LoVo (cell line): ENCODE measurements around the gene BBS4.
"Not testable (repeated sequence)": the region's sequence is repeated elsewhere in the genome, so short reads cannot be mapped to it uniquely, and the experiment has no call there.

Experiments used
- DNase-seq: peaks from one replicate; pipeline ENCODE4 v3.0.0-alpha.2; 2016; ENCODE audit warnings: low spot score

BBS4 gene

GRCh38 chr15:72700076-72700475, 14.1 kb downstream of the BBS4 start:
- DNase-seq = no peak

GRCh38 chr15:72706266-72706665, 20.3 kb downstream of the BBS4 start:
- no peak for DNase-seq

GRCh38 chr15:72708551-72709303, 22.7 kb downstream of the BBS4 start:
- DNase-seq = not testable (repeated sequence)

DNA sequence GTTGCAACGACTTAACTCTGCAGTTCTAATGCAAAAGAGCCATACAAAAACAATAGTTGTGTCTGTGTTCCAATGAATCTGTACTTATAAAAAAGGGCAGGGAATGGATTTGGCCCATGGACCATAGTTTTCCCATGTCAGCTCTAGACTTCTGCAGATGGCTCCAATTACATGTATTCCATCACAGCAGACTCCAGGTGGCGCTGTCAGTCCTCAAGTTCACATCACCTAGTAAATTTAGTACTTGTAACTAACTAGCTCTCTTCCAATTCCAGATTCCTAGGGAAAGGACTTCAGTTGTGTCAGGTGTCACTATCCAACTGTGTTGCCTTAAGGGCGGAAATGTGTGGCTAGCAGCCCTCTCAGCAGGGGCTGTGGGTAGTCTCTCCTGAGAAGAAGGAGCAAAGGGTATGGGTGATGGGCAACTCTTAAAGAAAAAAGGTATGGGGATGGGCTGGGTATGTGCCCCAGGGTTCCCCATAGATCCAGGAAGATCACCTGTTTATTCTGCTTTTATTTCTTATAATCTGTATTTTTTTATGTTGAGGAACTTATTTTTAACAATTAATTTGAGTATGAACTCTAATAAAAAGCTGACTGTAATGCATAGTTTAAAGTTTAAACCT, 36.2 kb downstream of the BBS4 start:
- DNase-seq = peak; percentile 54

DNA sequence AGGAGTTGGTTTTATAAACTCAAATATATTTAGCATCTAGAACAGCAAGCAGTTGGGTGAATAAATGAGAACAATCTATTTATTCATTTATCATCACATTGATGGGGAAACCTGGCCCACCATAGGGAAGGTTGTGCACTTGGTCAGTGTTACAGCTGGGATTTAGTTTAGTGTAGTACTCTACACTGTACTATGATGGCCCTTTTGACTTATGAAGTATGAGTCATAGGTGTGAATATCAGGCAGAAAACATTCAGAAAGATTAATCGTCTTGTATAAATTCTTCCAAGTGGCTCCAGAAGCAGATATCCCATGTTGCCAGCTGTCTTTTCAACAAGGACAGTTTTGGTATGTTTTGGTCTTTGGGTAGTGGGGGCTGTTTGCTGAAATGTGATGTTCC, 38.0 kb downstream of the BBS4 start:
- DNase-seq = no peak

DNA sequence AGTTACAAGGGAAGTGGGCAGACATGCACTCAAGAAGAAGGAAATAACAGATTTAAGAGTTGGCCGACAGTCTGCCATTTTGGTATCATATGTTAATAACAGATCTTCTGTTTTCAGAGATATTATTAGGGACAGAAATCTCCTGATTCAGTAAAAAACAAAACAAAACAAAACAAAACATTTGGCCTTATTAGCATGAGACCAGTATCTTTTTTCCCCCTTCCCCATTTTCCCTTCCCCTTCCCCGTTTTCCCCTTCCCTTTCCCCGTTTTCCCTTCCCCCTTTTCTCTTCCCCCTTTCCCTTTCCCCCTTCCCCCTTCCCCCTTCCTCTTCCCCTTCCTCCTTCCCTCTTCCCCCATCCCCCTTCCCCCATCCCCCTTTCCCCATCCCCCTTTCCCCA, 39.4 kb downstream of the BBS4 start:
- no peak for DNase-seq

GRCh38 chr15:72725851-72726250, 39.8 kb downstream of the BBS4 start:
- DNase-seq = not testable (repeated sequence)

- no peak for DNase-seq
These were observed 41.1 kb downstream of the BBS4 start for GRCh38 chr15:72727154-72727553.

- not testable (repeated sequence) for DNase-seq
These were observed 42.2 kb downstream of the BBS4 start for GRCh38 chr15:72728249-72728648.

- no peak for DNase-seq
These were observed 42.8 kb downstream of the BBS4 start for GRCh38 chr15:72728821-72729220.

GRCh38 chr15:72732086-72732485, 46.1 kb downstream of the BBS4 start:
- DNase-seq = no peak

- no peak for DNase-seq
These were observed 46.5 kb downstream of the BBS4 start for GRCh38 chr15:72732516-72732915.

GRCh38 chr15:72733941-72734738, 48.1 kb downstream of the BBS4 start:
- no peak for DNase-seq

DNA sequence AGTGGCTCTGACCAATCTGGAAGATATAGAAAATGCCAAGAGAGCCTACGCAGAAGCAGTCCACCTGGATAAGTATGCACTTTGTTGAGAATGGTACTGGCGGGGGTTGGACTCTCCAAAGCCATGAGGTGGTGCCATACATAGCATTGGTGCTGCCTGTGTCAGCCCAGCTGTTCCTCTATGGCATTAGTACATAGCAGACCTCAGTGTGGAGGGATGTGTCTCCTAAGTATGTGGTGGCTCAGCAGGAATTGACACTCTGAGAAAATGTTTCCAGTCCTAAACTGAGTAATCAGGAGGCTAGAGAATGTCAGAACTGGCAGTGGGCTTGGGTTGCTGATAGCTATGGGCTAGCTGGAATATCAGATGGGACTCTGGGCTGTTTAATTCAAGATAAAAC, 49.1 kb downstream of the BBS4 start:
- DNase-seq = no peak

DNA sequence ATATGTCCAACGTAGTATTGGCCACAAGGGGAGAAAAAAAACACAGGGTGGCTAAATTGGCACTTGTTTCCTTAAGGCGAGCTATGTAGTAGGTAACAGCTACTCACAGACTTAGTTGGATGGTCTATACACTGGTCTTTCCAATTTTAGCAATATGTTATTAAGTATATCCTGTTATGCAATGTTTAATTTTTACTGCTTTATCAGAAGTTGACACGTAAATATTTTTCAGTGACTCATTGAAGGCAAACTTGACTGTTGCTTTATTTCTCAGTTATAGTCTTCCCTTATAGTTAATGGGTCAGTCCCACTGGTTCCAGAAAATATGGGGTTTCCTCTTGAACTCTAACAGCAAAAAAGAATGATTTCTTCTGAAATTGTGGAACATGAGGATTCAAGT, 51.1 kb downstream of the BBS4 start:
- no peak for DNase-seq

DNA sequence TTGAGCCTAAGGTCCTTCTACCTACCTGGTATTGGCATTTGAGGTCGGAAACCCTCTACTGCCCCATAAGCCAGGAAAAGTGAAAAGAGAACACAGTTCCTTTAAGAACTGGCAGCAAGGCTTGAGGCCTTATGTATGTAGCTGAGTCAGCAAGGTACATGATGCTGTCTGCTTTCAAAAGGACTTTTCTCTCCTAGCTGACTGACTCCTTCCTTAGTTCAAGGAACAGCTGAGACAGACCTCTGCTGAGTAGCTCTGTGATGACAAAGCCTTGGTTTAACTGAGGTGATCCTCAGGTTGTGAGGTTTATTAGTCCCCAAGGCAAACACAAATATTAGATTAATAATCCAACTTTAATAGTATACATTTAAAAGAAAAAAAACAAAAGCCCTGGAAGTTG, 51.7 kb downstream of the BBS4 start:
- DNase-seq = no peak

DNA sequence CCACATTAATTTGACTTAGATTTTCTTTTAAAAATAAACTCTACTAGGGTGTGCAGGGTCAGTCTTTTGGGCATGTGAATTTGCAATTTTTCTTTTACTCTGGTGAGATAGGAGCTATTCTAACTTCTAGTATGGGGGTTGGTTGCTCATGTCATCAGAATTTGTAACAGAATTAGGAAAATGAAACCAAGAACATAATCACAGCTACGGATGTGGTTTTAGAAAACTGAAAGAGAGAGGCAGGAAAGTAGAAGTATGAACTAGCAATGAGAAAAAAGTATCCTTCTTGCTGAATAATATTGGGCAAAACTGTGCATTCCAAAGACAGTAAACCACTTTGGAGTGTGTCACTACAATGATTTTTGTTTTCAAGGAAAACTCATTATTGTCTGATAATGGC, 54.2 kb downstream of the BBS4 start:
- no peak for DNase-seq

DNA sequence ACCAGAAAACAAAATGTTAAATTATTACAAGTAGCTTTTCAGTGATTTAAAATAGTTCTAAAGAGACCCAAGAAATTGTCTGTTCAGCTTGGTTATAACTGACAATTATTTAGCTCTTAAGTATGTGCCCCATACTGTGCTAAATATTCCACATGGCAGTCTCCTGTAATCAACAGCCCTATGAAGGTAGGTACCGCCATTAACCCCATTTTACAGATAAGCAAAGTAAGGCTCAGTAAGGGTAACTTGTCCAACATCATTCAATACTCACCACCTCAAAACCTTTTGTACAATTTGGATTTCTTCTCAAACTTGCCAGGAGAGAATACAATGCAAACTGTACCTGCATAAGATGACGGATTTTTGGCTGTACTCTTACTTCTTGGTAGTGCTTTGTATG, 63.7 kb downstream of the BBS4 start:
- DNase-seq = no peak

DNA sequence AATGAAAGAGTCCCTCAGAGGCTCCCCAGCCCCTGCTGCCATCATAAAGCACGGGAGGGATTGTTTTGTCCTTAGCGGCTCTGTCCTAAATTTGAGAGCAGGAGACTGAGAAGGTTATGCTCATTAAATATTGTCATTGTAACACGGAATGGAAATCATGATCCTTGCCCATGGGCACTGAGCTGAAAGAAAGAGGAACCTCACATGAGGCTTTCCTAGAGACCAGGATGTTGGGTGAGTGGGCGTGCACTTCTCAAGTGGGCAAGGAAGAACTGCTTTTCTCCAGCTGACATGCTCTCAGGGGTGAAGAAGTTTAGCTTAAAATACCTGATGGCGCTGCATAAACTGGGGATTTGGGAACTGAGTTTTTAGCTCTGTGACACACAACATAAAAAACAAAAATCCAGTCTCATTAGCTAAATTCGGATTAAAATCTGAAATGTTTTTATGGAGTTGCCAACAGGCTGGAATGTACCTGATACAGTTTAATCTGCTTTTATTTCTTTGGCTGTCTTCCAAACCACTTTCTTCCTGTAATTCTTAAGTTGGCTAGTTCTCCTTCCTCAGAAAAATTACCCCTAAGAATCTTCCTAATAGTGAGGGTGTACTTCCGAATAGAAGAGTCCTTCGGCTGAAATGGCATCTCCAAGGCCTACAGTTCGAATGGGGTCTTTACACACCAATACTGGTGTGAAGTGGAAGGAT, 65.9 kb downstream of the BBS4 start:
- DNase-seq = no peak

DNA sequence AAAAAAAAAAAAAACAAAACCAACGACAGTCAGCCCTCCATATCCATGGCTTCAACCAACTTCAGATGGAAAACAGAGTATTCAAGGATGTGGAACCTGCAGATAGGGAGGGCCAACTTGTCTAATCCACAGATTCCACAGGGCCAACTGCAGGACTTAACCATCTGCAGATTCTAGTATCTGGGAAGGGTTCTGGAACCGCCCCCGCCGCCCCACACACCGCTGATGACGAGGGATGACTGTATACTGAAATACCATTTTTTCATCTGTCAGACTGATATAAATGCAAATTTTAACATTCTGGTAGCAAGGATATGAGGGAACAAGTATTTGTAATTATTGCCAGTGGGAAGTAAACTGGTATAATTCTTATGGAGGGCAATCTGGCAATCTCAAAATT, 68.1 kb downstream of the BBS4 start:
- no peak for DNase-seq

DNA sequence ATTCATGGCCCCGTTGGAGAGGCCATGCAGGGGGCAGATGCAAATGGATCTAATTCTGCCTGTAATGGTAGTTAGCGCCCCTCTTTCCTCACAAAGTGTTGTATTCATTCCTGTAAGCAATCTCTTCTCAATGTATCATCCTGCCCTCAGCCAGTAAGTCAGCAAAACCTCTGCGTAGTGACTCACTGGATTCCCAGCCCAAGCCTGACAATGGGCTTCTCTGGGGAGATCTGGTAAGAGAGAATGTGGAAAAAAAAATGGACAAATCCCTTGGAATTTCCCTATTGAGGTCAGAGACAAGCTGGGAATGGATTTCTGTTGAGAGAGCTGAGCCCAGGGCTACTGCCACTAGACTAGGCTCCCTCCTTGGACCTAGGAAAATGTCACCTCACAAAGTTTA, 72.2 kb downstream of the BBS4 start:
- no peak for DNase-seq

DNA sequence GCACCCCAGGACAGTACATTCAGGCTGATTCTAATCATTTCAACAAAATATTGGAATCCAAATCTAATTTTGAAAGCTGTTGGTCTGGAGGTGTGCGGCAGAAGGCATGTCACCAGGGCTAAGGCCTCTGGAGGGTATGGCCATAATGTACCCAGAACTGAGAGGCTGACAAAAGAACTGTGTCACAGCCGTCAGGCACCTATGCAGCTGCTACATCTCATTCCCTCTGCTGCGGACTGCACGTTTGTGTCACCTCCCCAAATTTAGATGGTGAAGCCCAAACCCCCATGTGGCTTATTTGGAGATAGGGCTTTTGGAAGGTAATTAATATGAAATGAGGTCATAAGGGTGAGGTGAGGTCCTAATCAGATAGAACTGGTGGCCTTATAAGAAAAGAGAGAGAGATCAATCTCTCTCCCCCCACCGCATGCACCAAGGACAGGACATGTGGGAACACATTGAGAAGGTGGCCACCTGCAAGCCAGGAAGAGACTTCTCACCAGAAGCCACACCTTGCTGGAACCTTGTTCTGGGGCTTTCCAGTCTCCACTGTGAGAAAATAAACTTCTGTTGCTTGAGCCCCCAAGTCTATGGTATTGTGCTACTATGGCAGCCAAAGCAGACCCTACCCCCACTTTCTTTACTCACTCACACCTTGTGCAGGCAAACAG, 74.7 kb downstream of the BBS4 start:
- no peak for DNase-seq
